Globus pallidus (tissue), 1 donor: ENCODE measurements around the gene URI1.
"Not testable (repeated sequence)": the region's sequence is repeated elsewhere in the genome, so short reads cannot be mapped to it uniquely, and the experiment has no call there.

Source experiments
- DNase-seq: peaks from one replicate; pipeline ENCODE4 v3.0.0-alpha.2; 2015; ENCODE audit warnings: low spot score

Gene URI1

GRCh38 chr19:29941828-29942403 lies at the start of gene URI1:
Gene URI1 (plus strand): TSS chr19:29942239. CDS start chr19:29942548, 309 bp downstream.
- peak; percentile 87 for DNase-seq

GRCh38 chr19:29893606-29894284 lies 48.3 kb upstream of the URI1 start:
- DNase-seq, result no peak

GRCh38 chr19:29896802-29897201 lies 45.2 kb upstream of the URI1 start:
- no peak for DNase-seq

GRCh38 chr19:29897466-29897865 lies 44.6 kb upstream of the URI1 start:
- no peak for DNase-seq

GRCh38 chr19:29904017-29904416 lies 38.0 kb upstream of the URI1 start:
- no peak for DNase-seq

GRCh38 chr19:29908963-29909944 lies 32.8 kb upstream of the URI1 start:
- no peak for DNase-seq

GRCh38 chr19:29914933-29915332 lies 27.1 kb upstream of the URI1 start:
- no peak for DNase-seq

GRCh38 chr19:29915832-29916231 lies 26.2 kb upstream of the URI1 start:
- not testable (repeated sequence) for DNase-seq

- no peak for DNase-seq
These were observed 24.1 kb upstream of the URI1 start for GRCh38 chr19:29917911-29918310.

- no peak for DNase-seq
These were observed 23.1 kb upstream of the URI1 start for GRCh38 chr19:29918891-29919290.

- DNase-seq, result no peak
These were observed 19.1 kb upstream of the URI1 start for GRCh38 chr19:29922972-29923371.

GRCh38 chr19:29923653-29924052 lies 18.4 kb upstream of the URI1 start:
- no peak for DNase-seq

- DNase-seq, result no peak
These were observed 16.0 kb upstream of the URI1 start for GRCh38 chr19:29926031-29926430.

GRCh38 chr19:29926801-29927200 lies 15.2 kb upstream of the URI1 start:
- no peak for DNase-seq

GRCh38 chr19:29927944-29928625 lies 14.0 kb upstream of the URI1 start:
- DNase-seq, result peak; percentile 54

- DNase-seq, result no peak
These were observed 13.2 kb upstream of the URI1 start for GRCh38 chr19:29928831-29929230.

- DNase-seq, result no peak
These were observed 7.8 kb upstream of the URI1 start for GRCh38 chr19:29934257-29934656.

GRCh38 chr19:29934781-29935180 lies 7.3 kb upstream of the URI1 start:
- DNase-seq, result no peak

- no peak for DNase-seq
These were observed 5.6 kb upstream of the URI1 start for GRCh38 chr19:29936409-29936808.

GRCh38 chr19:29939628-29940027 lies 2.4 kb upstream of the URI1 start:
- no peak for DNase-seq

GRCh38 chr19:29940971-29941585 lies 961 bp upstream of the URI1 start:
- DNase-seq, result no peak
